ENCODE results near the gene LYPD3. TPM values are rescaled to one million over a fixed set of nuclear protein-coding genes. Genes with fewer than 3 reads are reported as not detected.

Gene LYPD3
- total RNA-seq, 2 experiments from 2014 or later, result not detected

GRCh38 chr19:43446746-43447489 is 18.5 kb downstream of the LYPD3 start:
- ChIA-PET CTCF (ENCODE audit: unreplicated experiment) (interaction anchor here (1.0 to 1.2 kb wide), 3 partner anchors 71 to 74 kb away, joined by 3 to 7 read pairs (median 4); no protein-coding TSS in a partner anchor), POLR2A (interaction anchor here (0.6 to 0.8 kb wide), 2 partner anchors 202 to 231 kb away, joined by 3 read pairs; no protein-coding TSS in a partner anchor)
- no peak overlapping the region for H2AFZ ChIP-seq (ENCODE audit: low read length)
- H3K4me3 ChIP-seq (ENCODE audit: low read depth, low read length, poor library complexity, severe bottlenecking), result no peak overlapping the region
- TF ChIP-seq EZH2phosphoT487 (IDR thresholded peaks at IDR 0.05; ENCODE audit: borderline replicate concordance, low read depth, low read length) (no peak), CTCF (conservative IDR thresholded peaks at IDR 0.05; ENCODE audit: low read length) (peak; percentile 94)
- H3K9me2 ChIP-seq (ENCODE audit: insufficient read depth, low read length), result no peaks in the 10 kb centered on the region
- intact Hi-C loops (cut with micrococcal nuclease; ENCODE audit: unreplicated experiment), result loop anchor here (1.0 to 10.0 kb wide), 2 partner anchors 72 to 148 kb away; partner anchors contain the start of genes IRGQ and ZNF576
- H3K27ac ChIP-seq (ENCODE audit: low read depth, low read length, poor library complexity, severe bottlenecking), result no peak overlapping the region
- H3K4me2 ChIP-seq (ENCODE audit: low read length), result no peak overlapping the region
- no peaks in the 10 kb centered on the region for H3K9me3 ChIP-seq (ENCODE audit: low read length)
- H4K20me1 ChIP-seq (ENCODE audit: insufficient read depth, low read length), result no peaks in the 10 kb centered on the region
- no peaks in the 10 kb centered on the region for H3K79me2 ChIP-seq (ENCODE audit: insufficient read depth, low read depth, low read length)
- BruUV-seq (replicated peaks), result no TSS peak
- no peaks in the 10 kb centered on the region for H3K36me3 ChIP-seq (ENCODE audit: insufficient read depth, low read length)
- DNase-seq (ENCODE audit: low spot score), result peak; percentile 77
- no peaks in the 10 kb centered on the region for H3K4me1 ChIP-seq (ENCODE audit: insufficient read depth, low read length, poor library complexity, severe bottlenecking)

- DNase-seq (ENCODE audit: low spot score), result no peak
- Histone ChIP-seq H3K79me2 (ENCODE audit: insufficient read depth, low read depth, low read length) (no peaks in the 10 kb centered on the region), H3K4me1 (ENCODE audit: insufficient read depth, low read length, poor library complexity, severe bottlenecking) (no peaks in the 10 kb centered on the region), H3K4me3 (ENCODE audit: low read depth, low read length, poor library complexity, severe bottlenecking) (no peak overlapping the region), H3K36me3 (ENCODE audit: insufficient read depth, low read length) (no peaks in the 10 kb centered on the region), H3K27ac (ENCODE audit: low read depth, low read length, poor library complexity, severe bottlenecking) (no peak overlapping the region), H4K20me1 (ENCODE audit: insufficient read depth, low read length) (no peaks in the 10 kb centered on the region), H3K4me2 (ENCODE audit: low read length) (no peak overlapping the region), H2AFZ (ENCODE audit: low read length) (no peak overlapping the region), H3K9me2 (ENCODE audit: insufficient read depth, low read length) (no peaks in the 10 kb centered on the region), H3K9me3 (ENCODE audit: low read length) (no peaks in the 10 kb centered on the region)
- CTCF ChIA-PET (ENCODE audit: unreplicated experiment), result no interaction called here
- TF ChIP-seq EZH2phosphoT487 (IDR thresholded peaks at IDR 0.05; ENCODE audit: borderline replicate concordance, low read depth, low read length), result no peak
- TF ChIP-seq CTCF (conservative IDR thresholded peaks at IDR 0.05; ENCODE audit: low read length), result no peak
- no TSS peak for BruUV-seq (replicated peaks)
- POLR2A ChIA-PET, result no interaction called here
- intact Hi-C loops (cut with micrococcal nuclease; ENCODE audit: unreplicated experiment), result loop anchor here (10.0 kb wide), 1 partner anchor 149 kb away; the partner anchor contains the start of genes IRGQ and ZNF576
These were observed 20.0 kb downstream of the LYPD3 start for GRCh38 chr19:43445426-43445825.

All from OCI-LY7 (cell line).